ENCODE measurements around the gene RANBP10. TPM values are rescaled to one million over a fixed set of nuclear protein-coding genes. Genes with fewer than 3 reads are reported as not detected.

Gene RANBP10
- total RNA-seq, 1 experiment from 2014 or later: 15.6 TPM

DNA sequence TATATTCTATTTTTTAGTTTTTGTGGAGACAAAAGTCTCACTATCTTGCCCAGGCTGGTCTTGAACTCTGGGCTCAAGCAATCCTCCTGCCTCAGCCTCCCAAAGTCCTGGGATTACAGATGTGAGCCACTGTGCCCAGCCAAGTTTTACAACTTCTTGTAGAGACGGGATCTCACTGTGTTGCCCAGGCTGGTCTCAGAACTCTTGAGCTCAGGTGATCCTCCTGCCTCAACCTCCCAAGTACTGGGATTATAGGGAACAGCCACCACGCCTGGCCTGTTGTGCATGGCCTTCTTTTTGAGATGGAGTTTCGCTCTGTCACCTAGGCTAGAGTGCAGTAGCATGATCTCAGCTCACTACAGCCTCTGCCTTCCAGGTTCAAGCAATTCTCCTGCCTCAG lies 47.3 kb upstream of the RANBP10 start:
- peaks cover 47% of the 10 kb centered on the region; the same call in 1 of the 2 replicates for H3K79me2 ChIP-seq (ENCODE audit: insufficient read depth, low read length)
- WGBS (ENCODE audit: extremely low coverage, insufficient read length, low lambda C conversion rate): no CpG with 5 or more reads among the region's 3 CpGs
- H2BK15ac ChIP-seq (ENCODE audit: low read depth, low read length): no peak overlapping the region
- no peak overlapping the region for H2AFZ ChIP-seq (ENCODE audit: low read length)
- no peak overlapping the region for H4K8ac ChIP-seq (replicated peaks; ENCODE audit: insufficient read length, low read depth, low read length)
- H3K27ac ChIP-seq (ENCODE audit: insufficient read length, low read depth, low read length): no peak overlapping the region
- no peak overlapping the region for H3K27ac Mint-ChIP-seq
- H3K4me1 ChIP-seq (ENCODE audit: insufficient read depth, low read length): peaks cover 6% of the 10 kb centered on the region; the same call in 1 of the 2 replicates
- no peak overlapping the region for H3K9ac ChIP-seq (ENCODE audit: extremely low read depth, insufficient read length, low read length)
- no peaks in the 10 kb centered on the region for H3K23me2 ChIP-seq (ENCODE audit: insufficient read length, low read depth, low read length, poor library complexity, severe bottlenecking)
- TF ChIP-seq, protein P1, sequence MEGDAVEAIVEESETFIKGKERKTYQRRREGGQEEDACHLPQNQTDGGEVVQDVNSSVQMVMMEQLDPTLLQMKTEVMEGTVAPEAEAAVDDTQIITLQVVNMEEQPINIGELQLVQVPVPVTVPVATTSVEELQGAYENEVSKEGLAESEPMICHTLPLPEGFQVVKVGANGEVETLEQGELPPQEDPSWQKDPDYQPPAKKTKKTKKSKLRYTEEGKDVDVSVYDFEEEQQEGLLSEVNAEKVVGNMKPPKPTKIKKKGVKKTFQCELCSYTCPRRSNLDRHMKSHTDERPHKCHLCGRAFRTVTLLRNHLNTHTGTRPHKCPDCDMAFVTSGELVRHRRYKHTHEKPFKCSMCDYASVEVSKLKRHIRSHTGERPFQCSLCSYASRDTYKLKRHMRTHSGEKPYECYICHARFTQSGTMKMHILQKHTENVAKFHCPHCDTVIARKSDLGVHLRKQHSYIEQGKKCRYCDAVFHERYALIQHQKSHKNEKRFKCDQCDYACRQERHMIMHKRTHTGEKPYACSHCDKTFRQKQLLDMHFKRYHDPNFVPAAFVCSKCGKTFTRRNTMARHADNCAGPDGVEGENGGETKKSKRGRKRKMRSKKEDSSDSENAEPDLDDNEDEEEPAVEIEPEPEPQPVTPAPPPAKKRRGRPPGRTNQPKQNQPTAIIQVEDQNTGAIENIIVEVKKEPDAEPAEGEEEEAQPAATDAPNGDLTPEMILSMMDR (conservative IDR thresholded peaks at IDR 0.05): no peak
- no peak overlapping the region for H3K14ac ChIP-seq (ENCODE audit: insufficient read depth, low read length)
- no peak overlapping the region for H2BK12ac ChIP-seq (ENCODE audit: insufficient read length, low read depth, low read length)
- H4K91ac ChIP-seq (ENCODE audit: insufficient read length, low read depth, low read length): no peak overlapping the region
- no peak overlapping the region for H3K4me2 ChIP-seq (ENCODE audit: insufficient read depth, insufficient read length, low read length)
- H3K4me1 Mint-ChIP-seq: peaks cover 41 to 50% of the 10 kb centered on the region in 2 experiments
- no peak overlapping the region for H3K56ac ChIP-seq (ENCODE audit: insufficient read length, low read depth, low read length)
- H3T11ph ChIP-seq (ENCODE audit: low read length): no peak overlapping the region
- peaks cover 2% of the 10 kb centered on the region for H3K79me1 ChIP-seq (ENCODE audit: insufficient read depth, low read depth, low read length, poor library complexity, severe bottlenecking)
- H3K27me3 Mint-ChIP-seq (ENCODE audit: low read depth): no peaks in the 10 kb centered on the region
- no peak overlapping the region for H2BK5ac ChIP-seq (ENCODE audit: insufficient read length, low read length)
- H3K9me3 Mint-ChIP-seq: peaks cover 0 to 2% of the 10 kb centered on the region in 2 experiments; a peak in 1 of 5 replicates
- no peak overlapping the region for H3K4me3 Mint-ChIP-seq
- H3K18ac ChIP-seq (ENCODE audit: insufficient read length, low read depth, low read length): no peak overlapping the region
- no peaks in the 10 kb centered on the region for H3K27me3 ChIP-seq (ENCODE audit: insufficient read depth, low read length)
- no peak overlapping the region for H2BK120ac ChIP-seq (ENCODE audit: low read depth, low read length, poor library complexity, severe bottlenecking)
- H2BK20ac ChIP-seq (ENCODE audit: low read depth, low read length, poor library complexity, severe bottlenecking): no peak overlapping the region
- peaks cover 10 to 25% (median 21%) of the 10 kb centered on the region in 3 experiments for H3K36me3 Mint-ChIP-seq (ENCODE audit: insufficient read depth in 1 of 3, low read depth in 3 of 3)
- no peak for DNase-seq
- no peak overlapping the region for H3K4ac ChIP-seq (ENCODE audit: low read depth, low read length)
- H2AK5ac ChIP-seq (ENCODE audit: insufficient read length, low read length): no peak overlapping the region
- no peak overlapping the region for H3K23ac ChIP-seq (ENCODE audit: insufficient read length, low read depth, low read length)
- no peaks in the 10 kb centered on the region for H3K9me3 ChIP-seq (ENCODE audit: control insufficient read depth, low read depth, low read length)
- no peaks in the 10 kb centered on the region for H4K20me1 ChIP-seq (ENCODE audit: control insufficient read depth, insufficient read depth, insufficient read length)
- no peak overlapping the region for H4K5ac ChIP-seq (ENCODE audit: insufficient read length, low read depth, low read length)
